ENCODE data around the gene TMEM259. TPM values are rescaled to one million over a fixed set of nuclear protein-coding genes. Genes with fewer than 3 reads are reported as not detected.

TMEM259 gene
- total RNA-seq, 1 experiment from 2014 or later: 171 TPM

DNA sequence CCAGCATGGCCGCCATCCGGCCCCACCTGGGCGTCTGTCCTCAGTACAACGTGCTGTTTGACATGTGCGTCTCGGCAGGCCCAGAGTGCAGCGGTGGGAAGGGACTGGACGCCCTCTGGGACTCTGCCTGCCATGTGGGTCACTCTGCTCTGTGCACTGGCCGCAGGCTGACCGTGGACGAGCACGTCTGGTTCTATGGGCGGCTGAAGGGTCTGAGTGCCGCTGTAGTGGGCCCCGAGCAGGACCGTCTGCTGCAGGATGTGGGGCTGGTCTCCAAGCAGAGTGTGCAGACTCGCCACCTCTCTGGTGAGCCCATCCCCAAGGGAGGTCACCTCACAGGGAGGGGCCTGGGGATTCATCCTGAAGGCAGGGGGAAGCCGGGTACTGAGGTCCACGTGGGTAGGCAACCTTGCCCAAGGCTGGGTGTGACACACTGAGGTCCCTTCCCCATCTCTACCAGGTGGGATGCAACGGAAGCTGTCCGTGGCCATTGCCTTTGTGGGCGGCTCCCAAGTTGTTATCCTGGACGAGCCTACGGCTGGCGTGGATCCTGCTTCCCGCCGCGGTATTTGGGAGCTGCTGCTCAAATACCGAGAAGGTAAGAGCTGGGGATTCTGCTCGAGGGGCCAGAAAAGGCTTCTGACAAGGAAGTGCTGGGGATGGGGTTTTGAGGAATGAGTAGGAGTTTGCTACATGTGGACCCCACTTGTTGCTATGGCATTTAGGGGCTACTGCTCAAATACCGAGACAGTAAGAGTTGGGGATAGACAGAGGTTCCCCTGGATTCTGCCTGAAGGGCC is 30.3 kb upstream of the TMEM259 start:
- no peak overlapping the region for H3K4me3 Mint-ChIP-seq
- H3K9me3 ChIP-seq (ENCODE audit: control insufficient read depth, low read depth, low read length): no peaks in the 10 kb centered on the region
- no peaks in the 10 kb centered on the region; the same call in 1 of the 2 replicates for H3K27me3 Mint-ChIP-seq (ENCODE audit: low read depth)

More for the DNA sequence above, 30.3 kb upstream of the TMEM259 start:
- H3K27ac Mint-ChIP-seq: peak overlapping the region in 1 of 3 experiments; percentile 86; a peak in 2 of 7 replicates
- Histone ChIP-seq H3K79me2 (ENCODE audit: insufficient read depth, low read length) (no peaks in the 10 kb centered on the region), H3K27ac (ENCODE audit: insufficient read length, low read depth, low read length) (no peak overlapping the region), H3K9ac (ENCODE audit: extremely low read depth, insufficient read length, low read length) (no peak overlapping the region), H3K4me1 (ENCODE audit: insufficient read depth, low read length) (no peaks in the 10 kb centered on the region), H3K79me1 (ENCODE audit: insufficient read depth, low read depth, low read length, poor library complexity, severe bottlenecking) (no peaks in the 10 kb centered on the region), H3T11ph (ENCODE audit: low read length) (no peak overlapping the region), H3K4ac (ENCODE audit: low read depth, low read length) (no peak overlapping the region), H4K20me1 (ENCODE audit: control insufficient read depth, insufficient read depth, insufficient read length) (no peaks in the 10 kb centered on the region), H2BK5ac (ENCODE audit: insufficient read length, low read length) (no peak overlapping the region), H2AK5ac (ENCODE audit: insufficient read length, low read length) (no peak overlapping the region), H4K5ac (ENCODE audit: insufficient read length, low read depth, low read length) (no peak overlapping the region), H3K23me2 (ENCODE audit: insufficient read length, low read depth, low read length, poor library complexity, severe bottlenecking) (no peaks in the 10 kb centered on the region), H2BK12ac (ENCODE audit: insufficient read length, low read depth, low read length) (no peak overlapping the region), H2BK120ac (ENCODE audit: low read depth, low read length, poor library complexity, severe bottlenecking) (no peak overlapping the region), H3K18ac (ENCODE audit: insufficient read length, low read depth, low read length) (no peak overlapping the region), H4K91ac (ENCODE audit: insufficient read length, low read depth, low read length) (no peak overlapping the region), H2AFZ (ENCODE audit: low read length) (no peak overlapping the region), H2BK15ac (ENCODE audit: low read depth, low read length) (no peak overlapping the region), H3K4me2 (ENCODE audit: insufficient read depth, insufficient read length, low read length) (no peak overlapping the region), H3K14ac (ENCODE audit: insufficient read depth, low read length) (no peak overlapping the region; the same call in 1 of the 2 replicates), H3K56ac (ENCODE audit: insufficient read length, low read depth, low read length) (no peak overlapping the region), H3K23ac (ENCODE audit: insufficient read length, low read depth, low read length) (no peak overlapping the region), H3K27me3 (ENCODE audit: insufficient read depth, low read length) (no peaks in the 10 kb centered on the region), H4K8ac (replicated peaks; ENCODE audit: insufficient read length, low read depth, low read length) (no peak overlapping the region), H2BK20ac (ENCODE audit: low read depth, low read length, poor library complexity, severe bottlenecking) (no peak overlapping the region)
- TF ChIP-seq, protein P1, sequence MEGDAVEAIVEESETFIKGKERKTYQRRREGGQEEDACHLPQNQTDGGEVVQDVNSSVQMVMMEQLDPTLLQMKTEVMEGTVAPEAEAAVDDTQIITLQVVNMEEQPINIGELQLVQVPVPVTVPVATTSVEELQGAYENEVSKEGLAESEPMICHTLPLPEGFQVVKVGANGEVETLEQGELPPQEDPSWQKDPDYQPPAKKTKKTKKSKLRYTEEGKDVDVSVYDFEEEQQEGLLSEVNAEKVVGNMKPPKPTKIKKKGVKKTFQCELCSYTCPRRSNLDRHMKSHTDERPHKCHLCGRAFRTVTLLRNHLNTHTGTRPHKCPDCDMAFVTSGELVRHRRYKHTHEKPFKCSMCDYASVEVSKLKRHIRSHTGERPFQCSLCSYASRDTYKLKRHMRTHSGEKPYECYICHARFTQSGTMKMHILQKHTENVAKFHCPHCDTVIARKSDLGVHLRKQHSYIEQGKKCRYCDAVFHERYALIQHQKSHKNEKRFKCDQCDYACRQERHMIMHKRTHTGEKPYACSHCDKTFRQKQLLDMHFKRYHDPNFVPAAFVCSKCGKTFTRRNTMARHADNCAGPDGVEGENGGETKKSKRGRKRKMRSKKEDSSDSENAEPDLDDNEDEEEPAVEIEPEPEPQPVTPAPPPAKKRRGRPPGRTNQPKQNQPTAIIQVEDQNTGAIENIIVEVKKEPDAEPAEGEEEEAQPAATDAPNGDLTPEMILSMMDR (conservative IDR thresholded peaks at IDR 0.05): no peak
- peaks cover 2 to 15% of the 10 kb centered on the region in 2 experiments; a peak in 3 of 4 replicates for H3K4me1 Mint-ChIP-seq
- H3K36me3 Mint-ChIP-seq (ENCODE audit: insufficient read depth in 1 of 3, low read depth in 3 of 3): peaks cover 2 to 5% (median 3%) of the 10 kb centered on the region in 3 experiments; a peak in 4 of 7 replicates
- no peaks in the 10 kb centered on the region for H3K9me3 Mint-ChIP-seq
- no peak for DNase-seq
- WGBS (ENCODE audit: extremely low coverage, insufficient read length, low lambda C conversion rate): no CpG with 5 or more reads among the region's 31 CpGs

All from H9 (cell line).